ENCODE data around the gene FASTK.

GRCh38 chr7:151113344-151114150 lies 32.9 kb upstream of the FASTK start:
- TF ChIP-seq GATA2 (IDR thresholded peaks at IDR 0.05; ENCODE audit: low read depth, low read length), result peak; percentile 96
- no peak for TF ChIP-seq GATA3 (IDR thresholded peaks at IDR 0.05; ENCODE audit: low read depth, low read length)

Data from SH-SY5Y (cell line).